Activated T-cell treated with anti-CD3 and anti-CD28 coated beads for 48 hours (primary cell): ENCODE measurements around the gene SUN1.
A peak's percentile ranks its signal among the peaks of the same experiment; 100 is the strongest.

ENCODE experiments used
- DNase-seq: peaks from one replicate; pipeline ENCODE4 v3.0.0-alpha.2; 2020; ENCODE audit warnings: low read depth

The SUN1 gene

GRCh38 chr7:907158-907980 is 75.1 kb downstream of the SUN1 start:
- DNase-seq: no peak

- no peak for DNase-seq
These were observed 75.9 kb downstream of the SUN1 start for GRCh38 chr7:908159-908581.

- DNase-seq: peak; percentile 55
These were observed 76.5 kb downstream of the SUN1 start for GRCh38 chr7:908591-909357.

DNA sequence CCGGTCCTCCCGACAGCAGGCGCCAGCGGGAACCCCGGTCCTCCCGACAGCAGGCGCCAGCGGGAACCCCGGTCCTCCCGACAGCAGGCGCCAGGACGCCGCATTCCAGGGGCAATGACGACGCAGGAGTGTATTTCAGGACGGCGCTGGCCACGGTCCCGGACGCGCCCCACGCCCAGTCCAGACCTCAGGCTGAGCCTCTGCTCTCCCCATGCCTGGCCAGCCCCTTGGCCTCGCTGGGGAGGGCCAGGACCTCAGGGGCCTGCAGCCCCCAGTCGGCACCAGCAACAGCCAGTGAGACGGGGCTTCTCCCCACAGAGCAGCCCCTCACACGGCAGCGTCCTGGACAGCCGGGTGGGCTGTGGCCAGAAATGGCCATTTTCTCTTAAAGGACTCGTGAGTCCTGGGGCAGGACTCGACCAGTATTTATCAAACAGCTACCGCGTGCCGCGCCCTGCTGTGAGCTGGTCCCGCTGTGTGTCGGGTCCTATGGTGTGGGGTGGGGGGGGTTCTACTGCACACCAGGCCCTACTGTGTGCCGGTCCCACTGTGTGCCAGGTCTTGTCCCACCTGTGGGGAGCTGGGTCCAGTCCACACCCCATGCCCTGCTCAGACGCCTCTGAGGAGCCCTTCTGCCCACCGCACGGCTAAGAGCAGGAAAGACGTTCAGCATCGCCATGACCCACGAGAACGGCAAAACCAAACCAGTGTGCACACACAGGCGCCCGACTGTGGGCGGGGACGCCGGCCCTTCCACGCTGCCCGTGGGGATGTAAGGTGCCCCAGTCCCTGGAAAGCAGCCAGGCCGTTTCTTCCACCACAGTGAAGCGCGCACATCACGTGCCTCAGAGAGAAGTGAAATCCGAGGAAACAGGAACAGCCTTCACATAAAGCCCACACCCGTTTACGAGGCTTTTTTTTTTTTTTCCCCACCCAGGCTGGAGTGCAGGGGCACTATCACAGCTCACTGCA is 77.4 kb downstream of the SUN1 start:
- no peak for DNase-seq

GRCh38 chr7:910441-910861 is 78.2 kb downstream of the SUN1 start:
- DNase-seq: no peak

DNA sequence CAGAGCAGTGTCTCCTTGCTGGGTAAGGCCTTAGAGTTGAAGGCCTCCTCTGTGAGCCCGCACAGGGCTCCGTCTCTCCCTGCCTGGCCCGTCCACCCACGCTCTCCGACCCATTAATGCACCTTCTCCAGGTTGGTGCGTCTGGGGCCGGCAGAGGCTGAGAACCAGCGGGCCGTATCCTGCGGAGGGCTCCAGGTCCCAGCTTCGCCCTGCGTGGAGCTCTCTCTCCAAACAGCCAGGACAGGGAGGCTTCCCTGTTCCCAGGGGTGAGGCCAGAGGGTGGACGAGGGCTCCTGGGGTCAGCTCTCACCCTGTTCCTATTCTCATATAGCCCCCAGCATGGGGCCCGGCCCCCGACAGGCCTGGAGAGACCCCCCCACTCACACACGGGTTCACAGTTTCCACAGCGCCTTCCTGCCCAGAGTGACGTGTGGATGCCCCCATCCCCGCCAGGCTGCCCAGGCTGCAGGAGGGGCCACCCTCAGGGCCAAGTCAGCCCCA is 78.7 kb downstream of the SUN1 start:
- DNase-seq: no peak

GRCh38 chr7:911791-912480 is 79.7 kb downstream of the SUN1 start:
- DNase-seq: no peak

DNA sequence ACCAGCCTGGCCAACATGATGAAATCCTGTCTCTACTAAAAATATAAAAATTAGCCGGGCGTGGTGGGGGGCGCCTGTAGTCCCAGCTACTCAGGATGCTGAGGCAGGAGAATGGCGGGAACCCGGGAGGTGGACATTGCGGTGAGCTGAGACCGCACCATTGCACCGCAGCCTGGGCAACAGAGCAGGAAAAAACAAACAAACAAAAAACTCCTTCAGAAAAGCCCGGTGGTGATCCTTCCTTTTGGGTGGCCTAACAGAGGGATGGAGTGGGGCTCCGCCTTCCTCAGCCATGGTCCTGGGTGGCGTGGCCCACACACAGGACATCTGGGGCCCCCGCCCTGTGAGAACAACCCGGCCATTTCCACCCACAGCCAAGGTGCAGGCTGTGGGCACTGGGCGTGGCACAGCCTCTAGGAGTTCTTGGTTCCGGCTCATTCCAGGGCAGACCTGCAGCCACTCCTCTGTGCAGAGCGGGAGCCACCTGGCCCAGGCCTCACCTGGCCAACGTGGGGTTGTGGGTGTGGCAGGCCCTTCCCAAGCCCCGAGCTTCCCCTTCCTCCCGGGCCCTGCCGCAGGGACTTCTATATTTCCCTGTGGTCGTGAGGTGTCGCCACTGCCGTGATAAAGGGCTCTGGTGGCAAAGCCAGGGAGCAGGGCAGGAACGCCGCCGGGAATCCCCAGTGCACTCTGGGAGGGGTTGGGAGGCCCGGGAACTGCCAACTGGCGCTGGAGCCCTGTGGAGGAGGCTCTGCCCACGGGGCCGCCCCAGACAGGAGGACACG is 81.7 kb downstream of the SUN1 start:
- DNase-seq: no peak

DNA sequence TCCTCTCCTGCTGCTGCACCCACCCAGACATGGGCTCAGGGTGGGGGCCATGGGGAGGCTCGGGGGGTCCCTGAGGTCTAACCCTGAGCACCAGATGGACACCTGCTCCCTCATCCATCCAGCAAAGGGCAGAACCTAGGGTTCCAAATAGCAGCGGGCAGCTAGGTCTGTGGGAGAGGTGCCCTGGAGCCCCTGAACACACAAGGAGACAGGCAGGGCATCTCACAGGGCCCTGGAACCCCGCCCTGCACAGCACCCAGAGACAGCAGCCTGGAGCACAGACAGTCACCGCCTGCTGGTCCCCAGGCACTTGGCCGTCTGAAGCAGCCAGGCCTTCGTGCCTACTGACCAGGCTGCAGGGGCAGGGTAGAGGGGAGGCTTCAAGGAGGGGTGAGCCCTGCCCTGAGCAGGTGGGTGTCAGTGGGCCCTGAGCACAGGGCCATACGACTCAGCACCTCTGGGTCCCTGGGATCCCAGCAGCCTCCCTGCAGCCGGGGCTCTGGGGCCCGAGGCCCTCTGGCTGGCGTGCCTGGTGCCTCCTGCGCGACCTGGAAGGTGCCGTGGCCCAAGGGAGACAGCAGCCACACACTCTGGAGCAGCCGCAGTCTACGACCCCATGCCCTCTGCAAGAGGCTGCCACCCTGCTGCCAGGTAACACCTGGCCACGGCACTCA is 82.4 kb downstream of the SUN1 start:
- DNase-seq: no peak

DNA sequence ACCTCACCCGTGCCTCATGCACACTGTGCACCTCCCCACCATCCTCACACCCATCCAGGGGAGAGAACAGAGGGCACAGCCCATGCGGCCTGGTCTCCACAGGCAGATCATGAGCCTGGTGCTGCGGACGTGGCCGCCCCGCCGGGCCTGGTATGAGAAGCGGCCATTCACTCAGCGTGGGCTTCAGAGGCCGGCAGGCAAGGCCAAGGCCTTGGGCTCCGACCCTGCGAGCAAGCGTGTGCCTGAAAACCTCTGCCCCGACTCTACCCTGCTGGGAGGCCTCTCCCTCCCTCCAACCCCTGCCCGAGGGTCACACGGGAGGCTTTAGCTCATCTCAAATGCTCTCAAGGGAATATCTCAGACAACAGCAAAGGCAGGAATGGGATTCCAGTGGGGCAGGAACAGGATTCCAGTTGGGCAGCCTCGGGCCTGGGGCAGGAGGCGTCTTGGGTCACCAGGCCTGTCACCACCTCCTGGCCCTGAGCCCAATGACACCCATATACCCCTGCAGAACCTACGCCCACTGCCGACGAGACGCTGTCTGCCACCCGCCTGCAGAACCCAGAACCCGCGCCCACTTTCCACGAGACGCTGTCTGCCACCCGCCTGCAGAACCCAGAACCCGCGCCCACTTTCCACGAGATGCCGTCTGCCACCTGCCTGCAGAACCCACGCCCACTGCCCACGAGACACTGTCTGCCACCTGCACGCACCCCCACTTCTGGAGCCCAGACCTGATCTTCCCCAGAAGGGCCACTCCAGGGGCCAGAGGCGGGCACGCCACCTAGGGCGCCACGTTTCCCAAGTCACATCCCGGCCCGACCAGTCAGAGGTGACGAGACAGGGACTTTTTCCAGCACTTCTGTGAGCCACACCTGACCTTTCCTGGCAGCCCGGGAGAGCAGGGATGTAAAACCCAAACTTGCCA is 83.3 kb downstream of the SUN1 start:
- DNase-seq: no peak

GRCh38 chr7:916291-916941 is 84.1 kb downstream of the SUN1 start:
- no peak for DNase-seq

- no peak for DNase-seq
These were observed 85.2 kb downstream of the SUN1 start for GRCh38 chr7:917255-918117.

DNA sequence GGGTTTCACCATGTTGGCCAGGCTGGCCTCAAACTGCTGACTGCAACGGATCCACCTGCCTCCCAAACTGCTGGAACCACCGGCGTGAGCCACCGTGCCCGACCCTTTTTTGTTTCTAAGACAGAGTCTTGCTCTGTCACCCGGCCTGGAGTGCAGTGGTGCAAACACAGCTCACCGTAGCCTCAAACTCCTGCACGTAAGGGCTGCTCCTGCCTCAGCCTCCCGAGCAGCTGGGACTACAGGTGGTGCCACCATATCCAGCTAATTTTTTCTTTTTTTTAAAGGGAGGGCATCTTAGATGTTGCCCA is 85.8 kb downstream of the SUN1 start:
- no peak for DNase-seq

DNA sequence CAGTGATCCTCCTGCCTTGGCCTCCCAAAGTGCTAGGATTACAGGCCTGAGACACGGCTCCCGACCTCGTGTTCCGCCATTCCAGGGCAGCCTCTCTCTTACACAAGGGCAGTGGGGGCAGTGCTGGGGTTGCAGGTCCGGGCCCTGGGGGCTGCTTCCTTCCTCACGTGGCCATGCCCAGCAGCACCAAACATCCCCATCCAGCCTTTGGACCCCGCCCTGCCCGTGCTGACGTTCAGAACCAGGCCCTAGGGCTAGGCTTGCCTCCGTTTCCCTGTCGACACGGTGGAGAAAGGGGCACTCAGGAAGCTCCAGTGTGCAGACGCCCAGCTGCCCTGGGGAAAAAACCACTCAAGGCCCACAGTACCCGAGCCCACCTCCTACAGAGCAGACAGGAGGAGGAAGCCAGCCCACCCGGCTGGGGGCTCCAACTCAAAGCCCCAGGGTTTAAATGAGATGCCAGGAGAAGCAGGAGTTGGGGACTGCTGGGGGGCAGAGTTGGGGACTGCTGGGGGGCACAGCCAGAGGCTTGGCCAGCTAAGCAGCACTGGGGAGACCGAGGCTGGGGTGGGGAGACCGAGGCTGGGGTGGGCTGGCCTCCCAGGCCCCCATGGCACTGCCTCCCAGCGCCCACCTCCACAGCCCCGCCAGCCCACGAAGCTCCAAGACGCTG is 86.3 kb downstream of the SUN1 start:
- DNase-seq: no peak

GRCh38 chr7:919114-919442 is 86.8 kb downstream of the SUN1 start:
- no peak for DNase-seq

GRCh38 chr7:919924-920341 is 87.7 kb downstream of the SUN1 start:
- no peak for DNase-seq
